ENCODE data around the gene DOK5. TPM values are rescaled to one million over a fixed set of nuclear protein-coding genes. Genes with fewer than 3 reads are reported as not detected.

Gene DOK5
- total and polyA plus RNA-seq, 2 experiments from 2014 or later: 5.0 to 6.9 TPM

GRCh38 chr20:54619682-54620081, 144.3 kb downstream of the DOK5 start (continued):
- TF ChIP-seq REST (IDR thresholded peaks at IDR 0.05; ENCODE audit: unreplicated experiment): no peak

- ATAC-seq: no peak
- no peaks in the 10 kb centered on the region for H3K36me3 Mint-ChIP-seq (ENCODE audit: low read depth)
- H3K4me1 Mint-ChIP-seq: peaks cover 22% of the 10 kb centered on the region
- TF ChIP-seq POLR2AphosphoS5 (IDR thresholded peaks at IDR 0.05; ENCODE audit: low read depth) (no peak), ZNF331 (CRISPR knock-in tag; IDR thresholded peaks at IDR 0.05; ENCODE audit: low read depth) (no peak), CTCF (conservative IDR thresholded peaks at IDR 0.05; ENCODE audit: low read depth in 2 of 2) (no peak), CREB1 (CRISPR knock-in tag; IDR thresholded peaks at IDR 0.05; ENCODE audit: low read depth) (no peak), ETS1 (IDR thresholded peaks at IDR 0.05) (no peak), ZNF462 (CRISPR knock-in tag; IDR thresholded peaks at IDR 0.05) (no peak), ZNF114 (CRISPR knock-in tag; IDR thresholded peaks at IDR 0.05) (no peak), STAT1 (IDR thresholded peaks at IDR 0.05; ENCODE audit: unreplicated experiment) (no peak), JUNB (IDR thresholded peaks at IDR 0.05; ENCODE audit: unreplicated experiment) (no peak)
Measured at GRCh38 chr20:54620611-54621010, 145.2 kb downstream of the DOK5 start.

More at GRCh38 chr20:54620611-54621010, 145.2 kb downstream of the DOK5 start:
- Histone ChIP-seq H3K4me3 (no peak overlapping the region), H3K27ac (ENCODE audit: low read depth) (no peak overlapping the region), H3F3A (replicated peaks; ENCODE audit: low read depth) (no peaks in the 10 kb centered on the region), H3K36me3 (ENCODE audit: insufficient read depth) (no peaks in the 10 kb centered on the region), H2AFZ (no peak overlapping the region), H3K4me1 (ENCODE audit: insufficient read depth) (peaks cover 17% of the 10 kb centered on the region), H3K27me3 (ENCODE audit: insufficient read depth) (no peaks in the 10 kb centered on the region), H4K20me1 (replicated peaks; ENCODE audit: insufficient read depth) (no peaks in the 10 kb centered on the region), H3K4me2 (no peak overlapping the region), H3K79me2 (replicated peaks; ENCODE audit: insufficient read depth) (no peaks in the 10 kb centered on the region), H3K9me2 (ENCODE audit: insufficient read depth) (no peaks in the 10 kb centered on the region)
- Mint-ChIP-seq H3K4me3 (no peak overlapping the region), H3K9me3 (no peaks in the 10 kb centered on the region; the same call in 2 of the 3 replicates), H3K27me3 (ENCODE audit: insufficient read depth, low read depth, poor library complexity) (peaks cover 3% of the 10 kb centered on the region), H3K27ac (no peak overlapping the region)
- DNase-seq (ENCODE audit: low spot score): no peak

Measured in GM23338 (cell line).